ENCODE data around the gene TNIK. TPM values are rescaled to one million over a fixed set of nuclear protein-coding genes. Genes with fewer than 3 reads are reported as not detected.
"Not testable (repeated sequence)": the region's sequence is repeated elsewhere in the genome, so short reads cannot be mapped to it uniquely, and the experiment has no call there.

TNIK gene
- total RNA-seq, 1 experiment from 2014 or later: 22.4 TPM

DNA sequence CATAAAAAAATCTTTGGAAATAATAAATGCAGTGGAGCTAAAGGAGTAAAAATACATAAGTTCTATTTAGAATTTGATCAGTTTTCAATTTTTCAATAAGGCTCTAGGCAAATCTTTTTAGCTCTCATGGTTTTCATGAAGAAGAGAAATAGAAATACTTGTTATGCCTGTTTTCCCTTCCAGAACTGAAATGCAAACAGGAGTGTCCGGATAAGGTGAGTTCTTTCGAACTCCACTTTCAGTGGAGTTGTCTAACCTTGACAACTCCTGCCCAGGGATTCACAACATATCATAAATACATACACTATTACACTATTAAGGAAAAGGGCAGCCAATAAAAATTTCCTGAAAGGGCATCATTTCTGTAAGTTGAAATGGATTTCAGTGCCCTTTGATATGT, 217.3 kb downstream of the TNIK start:
- H3K4me1 Mint-ChIP-seq (ENCODE audit: low read depth, unreplicated experiment): no peaks in the 10 kb centered on the region
- intact Hi-C loops (cut with micrococcal nuclease; ENCODE audit: unreplicated experiment): no loop called here
- Histone ChIP-seq H3K27me3 (replicated peaks; ENCODE audit: control insufficient read depth, insufficient read depth, low read length) (no peaks in the 10 kb centered on the region), H3K9me3 (no peaks in the 10 kb centered on the region), H3K4me3 (ENCODE audit: low read depth, low read length) (no peak overlapping the region), H3K4me1 (no peaks in the 10 kb centered on the region), H3K36me3 (ENCODE audit: control insufficient read depth, insufficient read depth, low read length) (no peaks in the 10 kb centered on the region)
- TF ChIP-seq, protein P1, sequence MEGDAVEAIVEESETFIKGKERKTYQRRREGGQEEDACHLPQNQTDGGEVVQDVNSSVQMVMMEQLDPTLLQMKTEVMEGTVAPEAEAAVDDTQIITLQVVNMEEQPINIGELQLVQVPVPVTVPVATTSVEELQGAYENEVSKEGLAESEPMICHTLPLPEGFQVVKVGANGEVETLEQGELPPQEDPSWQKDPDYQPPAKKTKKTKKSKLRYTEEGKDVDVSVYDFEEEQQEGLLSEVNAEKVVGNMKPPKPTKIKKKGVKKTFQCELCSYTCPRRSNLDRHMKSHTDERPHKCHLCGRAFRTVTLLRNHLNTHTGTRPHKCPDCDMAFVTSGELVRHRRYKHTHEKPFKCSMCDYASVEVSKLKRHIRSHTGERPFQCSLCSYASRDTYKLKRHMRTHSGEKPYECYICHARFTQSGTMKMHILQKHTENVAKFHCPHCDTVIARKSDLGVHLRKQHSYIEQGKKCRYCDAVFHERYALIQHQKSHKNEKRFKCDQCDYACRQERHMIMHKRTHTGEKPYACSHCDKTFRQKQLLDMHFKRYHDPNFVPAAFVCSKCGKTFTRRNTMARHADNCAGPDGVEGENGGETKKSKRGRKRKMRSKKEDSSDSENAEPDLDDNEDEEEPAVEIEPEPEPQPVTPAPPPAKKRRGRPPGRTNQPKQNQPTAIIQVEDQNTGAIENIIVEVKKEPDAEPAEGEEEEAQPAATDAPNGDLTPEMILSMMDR (IDR thresholded peaks at IDR 0.05; ENCODE audit: insufficient read depth in 1 of 2, low read depth in 1 of 2, low read length in 1 of 2, severe bottlenecking in 1 of 2, unreplicated experiment in 1 of 2): no peak
- H3K27ac Mint-ChIP-seq (ENCODE audit: unreplicated experiment): no peak overlapping the region
- CTCF ChIA-PET: no interaction called here
- POLR2A ChIA-PET: no interaction called here
- H3K27me3 Mint-ChIP-seq (ENCODE audit: insufficient read depth, unreplicated experiment): no peaks in the 10 kb centered on the region
- no peaks in the 10 kb centered on the region for H3K9me3 Mint-ChIP-seq (ENCODE audit: unreplicated experiment)
- DNase-seq: no peak
- H3K4me3 Mint-ChIP-seq (ENCODE audit: unreplicated experiment): no peak overlapping the region
- BruUV-seq (replicated peaks): no TSS peak
- no peaks in the 10 kb centered on the region for H3K36me3 Mint-ChIP-seq (ENCODE audit: insufficient read depth, unreplicated experiment)

DNA sequence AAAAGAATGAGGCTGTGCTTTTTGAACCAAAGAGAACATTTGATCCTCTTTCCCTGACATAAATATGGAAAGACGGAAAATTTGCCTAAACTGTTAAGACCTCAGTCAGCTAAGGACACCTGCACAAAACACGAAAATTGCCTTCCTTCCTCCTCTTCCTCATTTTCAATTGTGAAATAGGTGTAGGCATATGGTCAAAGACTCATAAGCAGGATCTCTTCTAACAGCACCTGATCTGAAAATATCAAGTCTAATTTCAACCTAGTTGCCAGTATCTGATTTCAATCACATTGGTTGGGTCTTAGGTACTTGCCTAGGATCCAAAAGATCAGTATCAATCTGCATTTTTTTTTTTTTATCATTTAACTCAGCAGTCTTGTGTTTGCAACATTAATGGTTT, 218.0 kb downstream of the TNIK start:
- TF ChIP-seq, protein P1 (IDR thresholded peaks at IDR 0.05; ENCODE audit: insufficient read depth in 1 of 2, low read depth in 1 of 2, low read length in 1 of 2, severe bottlenecking in 1 of 2, unreplicated experiment in 1 of 2): no peak
- H3K4me3 ChIP-seq (ENCODE audit: low read depth, low read length): no peak overlapping the region
- POLR2A ChIA-PET: no interaction called here

DNA sequence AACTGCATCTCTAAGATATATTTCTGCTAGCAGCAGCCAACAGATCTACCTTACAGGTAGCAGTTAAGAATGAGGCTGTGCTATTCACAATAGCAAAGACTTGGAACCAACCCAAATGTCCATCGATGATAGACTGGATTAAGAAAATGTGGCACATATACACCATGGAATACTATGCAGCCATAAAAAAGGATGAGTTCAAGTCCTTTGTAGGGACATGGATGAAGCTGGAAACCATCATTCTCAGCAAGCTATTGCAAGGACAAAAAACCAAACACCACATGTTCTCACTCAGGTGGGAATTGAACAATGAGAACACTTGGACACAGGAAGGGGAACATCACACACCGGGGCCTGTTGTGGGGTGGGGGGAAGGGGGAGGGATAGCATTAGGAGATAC, 218.6 kb downstream of the TNIK start:
- BruUV-seq (replicated peaks); H3K4me1 ChIP-seq; H3K27me3 Mint-ChIP-seq (ENCODE audit: insufficient read depth, unreplicated experiment); H3K4me1 Mint-ChIP-seq (ENCODE audit: low read depth, unreplicated experiment); H3K4me3 ChIP-seq (ENCODE audit: low read depth, low read length); intact Hi-C loops (cut with micrococcal nuclease; ENCODE audit: unreplicated experiment); CTCF ChIA-PET; H3K9me3 Mint-ChIP-seq (ENCODE audit: unreplicated experiment); H3K4me3 Mint-ChIP-seq (ENCODE audit: unreplicated experiment); POLR2A ChIA-PET; DNase-seq; H3K9me3 ChIP-seq; H3K27ac Mint-ChIP-seq (ENCODE audit: unreplicated experiment); H3K36me3 ChIP-seq (ENCODE audit: control insufficient read depth, insufficient read depth, low read length); H3K27me3 ChIP-seq (replicated peaks; ENCODE audit: control insufficient read depth, insufficient read depth, low read length); H3K36me3 Mint-ChIP-seq (ENCODE audit: insufficient read depth, unreplicated experiment): not testable (repeated sequence)

More for the DNA sequence above, 218.0 kb downstream of the TNIK start:
- Histone ChIP-seq H3K4me1 (no peaks in the 10 kb centered on the region), H3K36me3 (ENCODE audit: control insufficient read depth, insufficient read depth, low read length) (no peaks in the 10 kb centered on the region), H3K9me3 (no peaks in the 10 kb centered on the region), H3K27me3 (replicated peaks; ENCODE audit: control insufficient read depth, insufficient read depth, low read length) (no peaks in the 10 kb centered on the region)
- no peaks in the 10 kb centered on the region for H3K36me3 Mint-ChIP-seq (ENCODE audit: insufficient read depth, unreplicated experiment)
- no TSS peak for BruUV-seq (replicated peaks)
- CTCF ChIA-PET: no interaction called here
- H3K4me1 Mint-ChIP-seq (ENCODE audit: low read depth, unreplicated experiment): no peaks in the 10 kb centered on the region
- no peaks in the 10 kb centered on the region for H3K9me3 Mint-ChIP-seq (ENCODE audit: unreplicated experiment)
- no peak for DNase-seq
- H3K4me3 Mint-ChIP-seq (ENCODE audit: unreplicated experiment): no peak overlapping the region
- intact Hi-C loops (cut with micrococcal nuclease; ENCODE audit: unreplicated experiment): no loop called here
- H3K27me3 Mint-ChIP-seq (ENCODE audit: insufficient read depth, unreplicated experiment): no peaks in the 10 kb centered on the region
- no peak overlapping the region for H3K27ac Mint-ChIP-seq (ENCODE audit: unreplicated experiment)

DNA sequence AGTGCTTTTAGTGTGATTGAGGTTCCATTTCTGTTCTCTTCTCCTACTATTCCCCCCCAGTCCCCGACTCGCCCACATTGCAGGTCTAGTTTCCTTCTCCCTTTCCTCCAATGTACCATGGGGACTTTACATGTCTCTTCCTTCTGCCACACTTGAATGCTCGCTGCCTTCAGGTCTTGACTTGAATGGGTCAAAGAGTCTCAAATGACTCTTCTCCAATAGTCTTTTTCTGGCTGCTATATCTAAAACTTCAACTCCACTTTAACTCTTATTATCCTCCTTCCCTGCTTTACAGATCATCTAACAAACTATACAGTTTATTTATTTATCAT, 219.7 kb downstream of the TNIK start:
- Mint-ChIP-seq H3K27me3 (ENCODE audit: insufficient read depth, unreplicated experiment) (no peaks in the 10 kb centered on the region), H3K4me1 (ENCODE audit: low read depth, unreplicated experiment) (no peaks in the 10 kb centered on the region), H3K27ac (ENCODE audit: unreplicated experiment) (no peak overlapping the region), H3K36me3 (ENCODE audit: insufficient read depth, unreplicated experiment) (no peaks in the 10 kb centered on the region), H3K4me3 (ENCODE audit: unreplicated experiment) (no peak overlapping the region), H3K9me3 (ENCODE audit: unreplicated experiment) (no peaks in the 10 kb centered on the region)
- Histone ChIP-seq H3K9me3 (no peaks in the 10 kb centered on the region), H3K4me1 (no peaks in the 10 kb centered on the region), H3K27me3 (replicated peaks; ENCODE audit: control insufficient read depth, insufficient read depth, low read length) (no peaks in the 10 kb centered on the region), H3K4me3 (ENCODE audit: low read depth, low read length) (no peak overlapping the region), H3K36me3 (ENCODE audit: control insufficient read depth, insufficient read depth, low read length) (no peaks in the 10 kb centered on the region)
- CTCF ChIA-PET: no interaction called here
- intact Hi-C loops (cut with micrococcal nuclease; ENCODE audit: unreplicated experiment): no loop called here
- DNase-seq: no peak
- TF ChIP-seq, protein P1 (IDR thresholded peaks at IDR 0.05; ENCODE audit: insufficient read depth in 1 of 2, low read depth in 1 of 2, low read length in 1 of 2, severe bottlenecking in 1 of 2, unreplicated experiment in 1 of 2): no peak
- POLR2A ChIA-PET: no interaction called here
- no TSS peak for BruUV-seq (replicated peaks)

Data from Caco-2 (cell line).